ENCODE results near the gene MYOM1.

DNA sequence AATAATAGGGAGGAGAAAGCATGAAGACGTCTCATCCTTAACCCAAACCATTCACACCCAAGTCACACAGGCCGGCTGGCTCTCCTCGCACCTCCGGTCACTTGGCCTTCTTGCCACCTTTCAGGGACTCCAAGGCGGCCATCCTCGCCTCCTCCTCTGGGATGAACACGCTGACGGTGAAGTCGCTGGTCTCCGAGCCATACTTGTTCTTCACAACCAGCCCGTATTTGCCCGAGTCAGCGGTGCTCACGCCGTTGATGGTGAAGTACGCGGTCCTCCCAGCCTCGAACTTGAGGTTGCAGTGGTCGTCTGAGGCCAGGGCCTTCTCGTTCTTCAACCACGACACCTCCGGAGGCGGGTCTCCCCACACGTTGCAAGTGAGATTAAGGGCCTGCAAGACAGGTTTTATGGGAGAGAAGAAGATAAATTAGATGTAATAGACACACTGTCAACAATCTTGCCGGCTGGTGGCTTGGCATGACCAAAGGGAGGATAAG lies 152.6 kb downstream of the MYOM1 start:
- TF ChIP-seq, protein P1, sequence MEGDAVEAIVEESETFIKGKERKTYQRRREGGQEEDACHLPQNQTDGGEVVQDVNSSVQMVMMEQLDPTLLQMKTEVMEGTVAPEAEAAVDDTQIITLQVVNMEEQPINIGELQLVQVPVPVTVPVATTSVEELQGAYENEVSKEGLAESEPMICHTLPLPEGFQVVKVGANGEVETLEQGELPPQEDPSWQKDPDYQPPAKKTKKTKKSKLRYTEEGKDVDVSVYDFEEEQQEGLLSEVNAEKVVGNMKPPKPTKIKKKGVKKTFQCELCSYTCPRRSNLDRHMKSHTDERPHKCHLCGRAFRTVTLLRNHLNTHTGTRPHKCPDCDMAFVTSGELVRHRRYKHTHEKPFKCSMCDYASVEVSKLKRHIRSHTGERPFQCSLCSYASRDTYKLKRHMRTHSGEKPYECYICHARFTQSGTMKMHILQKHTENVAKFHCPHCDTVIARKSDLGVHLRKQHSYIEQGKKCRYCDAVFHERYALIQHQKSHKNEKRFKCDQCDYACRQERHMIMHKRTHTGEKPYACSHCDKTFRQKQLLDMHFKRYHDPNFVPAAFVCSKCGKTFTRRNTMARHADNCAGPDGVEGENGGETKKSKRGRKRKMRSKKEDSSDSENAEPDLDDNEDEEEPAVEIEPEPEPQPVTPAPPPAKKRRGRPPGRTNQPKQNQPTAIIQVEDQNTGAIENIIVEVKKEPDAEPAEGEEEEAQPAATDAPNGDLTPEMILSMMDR (IDR thresholded peaks at IDR 0.05; ENCODE audit: low read depth, low read length) = no peak
- TF ChIP-seq EZH2phosphoT487 (IDR thresholded peaks at IDR 0.05; ENCODE audit: low read depth) = no peak

Data from OCI-LY3 (cell line).